ENCODE measurements around the gene TRIM7. TPM values are rescaled to one million over a fixed set of nuclear protein-coding genes. Genes with fewer than 3 reads are reported as not detected.

The TRIM7 gene
- total RNA-seq, 1 donor from 2014 or later, result 4.0 TPM

GRCh38 chr5:181239062-181239663, 34.2 kb upstream of the TRIM7 start:
- H3K9me3 Mint-ChIP-seq (ENCODE audit: unreplicated experiment), result no peaks in the 10 kb centered on the region
- H3K27me3 Mint-ChIP-seq (ENCODE audit: unreplicated experiment), result no peaks in the 10 kb centered on the region
- H3K27ac Mint-ChIP-seq (ENCODE audit: unreplicated experiment), result peak overlapping the region; percentile 7
- H3K36me3 Mint-ChIP-seq (ENCODE audit: unreplicated experiment), result peaks cover 46% of the 10 kb centered on the region
- peak overlapping the region; percentile 10 for H3K4me3 Mint-ChIP-seq (ENCODE audit: unreplicated experiment)
- no peak for DNase-seq (ENCODE audit: extremely low spot score, unreplicated experiment)
- peaks cover 24% of the 10 kb centered on the region for H3K4me1 Mint-ChIP-seq (ENCODE audit: unreplicated experiment)
- no peak for TF ChIP-seq CTCF (IDR thresholded peaks at IDR 0.05)

GRCh38 chr5:181237729-181238385, 32.9 kb upstream of the TRIM7 start:
- peak overlapping the region; percentile 54 for H3K27ac Mint-ChIP-seq (ENCODE audit: unreplicated experiment)
- H3K4me1 Mint-ChIP-seq (ENCODE audit: unreplicated experiment), result peaks cover 22% of the 10 kb centered on the region
- DNase-seq (ENCODE audit: extremely low spot score, unreplicated experiment), result no peak
- no peak overlapping the region for H3K4me3 Mint-ChIP-seq (ENCODE audit: unreplicated experiment)
- TF ChIP-seq CTCF (IDR thresholded peaks at IDR 0.05), result no peak
- H3K9me3 Mint-ChIP-seq (ENCODE audit: unreplicated experiment), result no peaks in the 10 kb centered on the region
- peaks cover 47% of the 10 kb centered on the region for H3K36me3 Mint-ChIP-seq (ENCODE audit: unreplicated experiment)
- H3K27me3 Mint-ChIP-seq (ENCODE audit: unreplicated experiment), result no peaks in the 10 kb centered on the region

- peak overlapping the region; percentile 41 for H3K27ac Mint-ChIP-seq (ENCODE audit: unreplicated experiment)
- H3K27me3 Mint-ChIP-seq (ENCODE audit: unreplicated experiment), result no peaks in the 10 kb centered on the region
- H3K9me3 Mint-ChIP-seq (ENCODE audit: unreplicated experiment), result no peaks in the 10 kb centered on the region
- no peak overlapping the region for H3K4me3 Mint-ChIP-seq (ENCODE audit: unreplicated experiment)
- no peak for DNase-seq (ENCODE audit: extremely low spot score, unreplicated experiment)
- no peak for TF ChIP-seq CTCF (IDR thresholded peaks at IDR 0.05)
- H3K4me1 Mint-ChIP-seq (ENCODE audit: unreplicated experiment), result peaks cover 15% of the 10 kb centered on the region
- peaks cover 46% of the 10 kb centered on the region for H3K36me3 Mint-ChIP-seq (ENCODE audit: unreplicated experiment)
Measured at GRCh38 chr5:181236954-181237641, 32.1 kb upstream of the TRIM7 start.

- no peak for TF ChIP-seq CTCF (IDR thresholded peaks at IDR 0.05)
- H3K4me1 Mint-ChIP-seq (ENCODE audit: unreplicated experiment), result peaks cover 10% of the 10 kb centered on the region
- no peaks in the 10 kb centered on the region for H3K9me3 Mint-ChIP-seq (ENCODE audit: unreplicated experiment)
- DNase-seq (ENCODE audit: extremely low spot score, unreplicated experiment), result no peak
- H3K36me3 Mint-ChIP-seq (ENCODE audit: unreplicated experiment), result peaks cover 43% of the 10 kb centered on the region
- H3K4me3 Mint-ChIP-seq (ENCODE audit: unreplicated experiment), result no peak overlapping the region
- no peaks in the 10 kb centered on the region for H3K27me3 Mint-ChIP-seq (ENCODE audit: unreplicated experiment)
- peak overlapping the region; percentile 41 for H3K27ac Mint-ChIP-seq (ENCODE audit: unreplicated experiment)
Measured at GRCh38 chr5:181236471-181236870, 31.5 kb upstream of the TRIM7 start.

Measured in osteocyte (in vitro differentiated cells).